Left renal cortex interstitium (tissue), 4 donors: ENCODE results near the gene ORAI2. TPM values are rescaled to one million over a fixed set of nuclear protein-coding genes. Genes with fewer than 3 reads are reported as not detected.
"Not testable (repeated sequence)": the region's sequence is repeated elsewhere in the genome, so short reads cannot be mapped to it uniquely, and the experiment has no call there.

ENCODE experiments used
- DNase-seq, 4 donors: peaks; one replicate each; pipeline ENCODE4 v3.0.0-alpha.2; 2013; ENCODE audit warnings: low read depth in 4 of 4, low spot score in 2 of 4, missing footprints in 1 of 4
- polyA plus RNA-seq, 4 donors: library from polyadenylated mRNA; unstranded; fragments of 120-200 nt; gene quantifications; one replicate each; pipeline ENCODE4 v1.2.1, GENCODE V29; 2013; ENCODE audit not compliant: insufficient read length in 4 of 4

Gene ORAI2
- polyA plus RNA-seq, 4 donors: 16.7 to 28.7 (median 22.5) TPM

GRCh38 chr7:102493220-102493935, 60.0 kb downstream of the ORAI2 start:
- DNase-seq: not testable (repeated sequence)

GRCh38 chr7:102494026-102494425, 60.7 kb downstream of the ORAI2 start:
- not testable (repeated sequence) for DNase-seq

- not testable (repeated sequence) for DNase-seq
These were observed 61.2 kb downstream of the ORAI2 start for GRCh38 chr7:102494473-102495149.

GRCh38 chr7:102496861-102497260, 63.5 kb downstream of the ORAI2 start:
- DNase-seq: not testable (repeated sequence)

- DNase-seq: not testable (repeated sequence)
These were observed 63.9 kb downstream of the ORAI2 start for GRCh38 chr7:102497308-102497707.

- DNase-seq: not testable (repeated sequence)
These were observed 64.9 kb downstream of the ORAI2 start for GRCh38 chr7:102498321-102498720.

- DNase-seq: not testable (repeated sequence)
These were observed 69.8 kb downstream of the ORAI2 start for GRCh38 chr7:102503141-102503540.

GRCh38 chr7:102505298-102506185, 72.2 kb downstream of the ORAI2 start:
- DNase-seq: not testable (repeated sequence)

Other genes with a start within 250 kb of the ORAI2 start
- 1 to 10 TPM; 3.4 to 6.0 (median 4.9) TPM for gene SH2B2, start 146.7 kb upstream of the ORAI2 start, polyA plus RNA-seq
- 10 to 100 TPM in 1 of 4 donors, 1 to 10 TPM in 1, under 1 TPM in 2; 0.65 to 10.2 (median 3.7) TPM for gene SPDYE6, start 77.1 kb upstream of the ORAI2 start, polyA plus RNA-seq
- 10 to 100 TPM; 30.2 to 46.9 (median 38.6) TPM for gene PRKRIP1, start 37.2 kb upstream of the ORAI2 start, polyA plus RNA-seq
- 10 to 100 TPM; 10.3 to 16.7 (median 14.6) TPM for gene ALKBH4, start 31.3 kb downstream of the ORAI2 start, polyA plus RNA-seq
- 10 to 100 TPM; 15.9 to 26.0 (median 23.3) TPM for gene LRWD1, start 31.4 kb downstream of the ORAI2 start, polyA plus RNA-seq
- 10 to 100 TPM; 25.8 to 52.0 (median 34.5) TPM for gene POLR2J, start 45.3 kb downstream of the ORAI2 start, polyA plus RNA-seq
- gene RASA4B, start 84.2 kb downstream of the ORAI2 start, polyA plus RNA-seq: 10 to 100 TPM in 3 of 4 donors, 1 to 10 TPM in 1; 6.8 to 19.5 (median 14.9) TPM
- 10 to 100 TPM in 2 of 4 donors, 1 to 10 TPM in 2; 2.5 to 26.8 (median 13.9) TPM for gene UPK3BL2, start 110.1 kb downstream of the ORAI2 start, polyA plus RNA-seq
- 10 to 100 TPM in 1 of 4 donors, 1 to 10 TPM in 2, under 1 TPM in 1; 0.93 to 10.5 (median 5.3) TPM for gene SPDYE2, start 117.7 kb downstream of the ORAI2 start, polyA plus RNA-seq
- 10 to 100 TPM; 54.8 to 94.5 (median 74.6) TPM for gene POLR2J3, start 139.0 kb downstream of the ORAI2 start, polyA plus RNA-seq
- 10 to 100 TPM; 21.3 to 69.9 (median 49.1) TPM for gene RASA4, start 183.2 kb downstream of the ORAI2 start, polyA plus RNA-seq
- 10 to 100 TPM in 3 of 4 donors, 1 to 10 TPM in 1; 8.6 to 34.8 (median 16.1) TPM for gene UPK3BL1, start 209.2 kb downstream of the ORAI2 start, polyA plus RNA-seq
- gene SPDYE2B, start 216.7 kb downstream of the ORAI2 start, polyA plus RNA-seq: 1 to 10 TPM in 2 of 4 donors, under 1 TPM in 2; 0.60 to 3.6 (median 2.0) TPM
- 1 to 10 TPM in 3 of 4 donors, under 1 TPM in 1; 0.59 to 5.3 (median 2.9) TPM for gene POLR2J2, start 238.1 kb downstream of the ORAI2 start, polyA plus RNA-seq